ENCODE data around the gene CALCOCO2. TPM values are rescaled to one million over a fixed set of nuclear protein-coding genes. Genes with fewer than 3 reads are reported as not detected.
A peak's percentile ranks its signal among the peaks of the same experiment; 100 is the strongest.

Gene CALCOCO2
- total and polyA plus RNA-seq, 2 of the 13 experiments (the other 11 are each of a cell fraction or from before 2014, with no cell fraction given): 72.9 to 111 TPM

DNA sequence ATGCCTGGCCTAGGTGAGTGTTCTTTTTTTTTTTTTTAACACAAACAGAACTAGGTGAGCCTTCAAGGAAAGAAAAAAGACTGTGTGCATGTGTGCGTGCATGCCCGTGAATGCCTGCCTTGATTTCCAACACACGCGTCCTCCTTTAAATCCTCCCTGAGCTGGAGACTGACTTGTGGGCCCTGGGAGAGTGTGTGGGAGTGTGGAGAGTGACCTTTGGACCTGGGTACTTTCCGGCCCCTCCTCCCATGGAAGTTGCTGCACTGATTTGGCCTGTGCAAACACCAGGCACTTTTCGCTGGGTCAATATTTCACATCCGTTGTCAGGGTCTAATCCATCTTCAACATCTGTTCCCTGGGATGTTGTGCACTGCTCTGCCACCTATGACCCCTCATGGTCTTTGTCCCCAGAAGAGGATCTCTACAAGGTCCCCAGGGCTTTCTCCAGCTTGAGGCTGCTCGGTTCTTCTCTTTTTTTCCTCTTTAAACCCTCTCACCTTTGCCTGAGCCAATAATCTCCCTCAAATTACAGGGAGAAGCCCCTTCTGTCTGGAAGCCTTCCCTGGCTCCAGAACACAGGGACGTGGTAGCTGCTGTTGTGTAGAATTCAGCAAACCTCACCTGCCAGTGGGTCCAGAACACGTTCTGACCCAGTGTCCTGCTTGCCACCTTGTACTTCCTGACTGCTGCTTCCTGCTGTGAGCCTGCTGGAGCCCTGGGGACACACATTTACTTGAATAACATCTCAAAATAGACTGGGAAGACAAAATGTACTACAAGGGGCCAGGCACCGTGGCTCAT, 40.9 kb downstream of the CALCOCO2 start (continued):
- TF ChIP-seq, protein P1, sequence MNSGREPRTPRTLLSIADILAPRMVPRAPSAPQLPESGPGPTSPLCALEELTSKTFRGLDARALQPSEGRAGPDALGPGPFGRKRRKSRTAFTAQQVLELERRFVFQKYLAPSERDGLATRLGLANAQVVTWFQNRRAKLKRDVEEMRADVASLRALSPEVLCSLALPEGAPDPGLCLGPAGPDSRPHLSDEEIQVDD (CRISPR knock-in tag; IDR thresholded peaks at IDR 0.05; ENCODE audit: borderline replicate concordance): no peak
- TF ChIP-seq ZNF136 (CRISPR knock-in tag; IDR thresholded peaks at IDR 0.05; ENCODE audit: low read depth) (no peak; the same call in none of the 2 replicates), SIN3B (IDR thresholded peaks at IDR 0.05; ENCODE audit: low read length) (no peak), XRCC5 (optimal IDR thresholded peaks at IDR 0.05; ENCODE audit: low read length) (peak; percentile 97), SAFB2 (CRISPR knock-in tag; IDR thresholded peaks at IDR 0.05; ENCODE audit: borderline replicate concordance, low read depth) (peak; percentile 97), REL (CRISPR knock-in tag; conservative IDR thresholded peaks at IDR 0.05) (peak; percentile 77), ZFYVE20 (CRISPR knock-in tag; IDR thresholded peaks at IDR 0.05; ENCODE audit: borderline replicate concordance, low read depth) (peak; percentile 72; the same call in 1 of the 2 replicates), ZNF205 (CRISPR knock-in tag; IDR thresholded peaks at IDR 0.05) (peak; percentile 94; the same call in 1 of the 2 replicates), PLSCR1 (CRISPR knock-in tag; IDR thresholded peaks at IDR 0.05; ENCODE audit: borderline replicate concordance) (no peak), NR3C1 (CRISPR knock-in tag; IDR thresholded peaks at IDR 0.05) (no peak), CBX1 (IDR thresholded peaks at IDR 0.05; ENCODE audit: low read depth) (peak; percentile 95), DDIT3 (CRISPR knock-in tag; IDR thresholded peaks at IDR 0.05) (no peak), MAFF (IDR thresholded peaks at IDR 0.05; ENCODE audit: low read depth, low read length) (peak; percentile 32; the same call in 1 of the 2 replicates), RORA (CRISPR knock-in tag; IDR thresholded peaks at IDR 0.05) (no peak), NRL (CRISPR knock-in tag; IDR thresholded peaks at IDR 0.05; ENCODE audit: borderline replicate concordance) (no peak), SNRNP70 (IDR thresholded peaks at IDR 0.05; ENCODE audit: low read depth, low read length) (no peak), RBM22 (optimal IDR thresholded peaks at IDR 0.05; ENCODE audit: low read length) (peak; percentile 43), ZNF20 (CRISPR knock-in tag; IDR thresholded peaks at IDR 0.05) (no peak), KAT7 (CRISPR knock-in tag; IDR thresholded peaks at IDR 0.05; ENCODE audit: borderline replicate concordance) (peak; percentile 77; the same call in 1 of the 2 replicates), ZNF766 (CRISPR knock-in tag; IDR thresholded peaks at IDR 0.05; ENCODE audit: borderline replicate concordance) (no peak), LCORL (IDR thresholded peaks at IDR 0.05) (peak; percentile 57; the same call in 1 of the 2 replicates), LCORL (CRISPR knock-in tag; IDR thresholded peaks at IDR 0.05) (peak; percentile 99), TFAP4 (IDR thresholded peaks at IDR 0.05; ENCODE audit: borderline replicate concordance, low read depth) (peak; percentile 97), GTF3A (CRISPR knock-in tag; conservative IDR thresholded peaks at IDR 0.05) (0 out of 2 replicates have a peak, but pooled peaks have one; percentile 26)
- TF ChIP-seq, protein P2, sequence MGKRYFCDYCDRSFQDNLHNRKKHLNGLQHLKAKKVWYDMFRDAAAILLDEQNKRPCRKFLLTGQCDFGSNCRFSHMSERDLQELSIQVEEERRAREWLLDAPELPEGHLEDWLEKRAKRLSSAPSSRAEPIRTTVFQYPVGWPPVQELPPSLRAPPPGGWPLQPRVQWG (CRISPR knock-in tag; IDR thresholded peaks at IDR 0.05; ENCODE audit: borderline replicate concordance, low read depth): no peak
- TF ChIP-seq, protein P3, sequence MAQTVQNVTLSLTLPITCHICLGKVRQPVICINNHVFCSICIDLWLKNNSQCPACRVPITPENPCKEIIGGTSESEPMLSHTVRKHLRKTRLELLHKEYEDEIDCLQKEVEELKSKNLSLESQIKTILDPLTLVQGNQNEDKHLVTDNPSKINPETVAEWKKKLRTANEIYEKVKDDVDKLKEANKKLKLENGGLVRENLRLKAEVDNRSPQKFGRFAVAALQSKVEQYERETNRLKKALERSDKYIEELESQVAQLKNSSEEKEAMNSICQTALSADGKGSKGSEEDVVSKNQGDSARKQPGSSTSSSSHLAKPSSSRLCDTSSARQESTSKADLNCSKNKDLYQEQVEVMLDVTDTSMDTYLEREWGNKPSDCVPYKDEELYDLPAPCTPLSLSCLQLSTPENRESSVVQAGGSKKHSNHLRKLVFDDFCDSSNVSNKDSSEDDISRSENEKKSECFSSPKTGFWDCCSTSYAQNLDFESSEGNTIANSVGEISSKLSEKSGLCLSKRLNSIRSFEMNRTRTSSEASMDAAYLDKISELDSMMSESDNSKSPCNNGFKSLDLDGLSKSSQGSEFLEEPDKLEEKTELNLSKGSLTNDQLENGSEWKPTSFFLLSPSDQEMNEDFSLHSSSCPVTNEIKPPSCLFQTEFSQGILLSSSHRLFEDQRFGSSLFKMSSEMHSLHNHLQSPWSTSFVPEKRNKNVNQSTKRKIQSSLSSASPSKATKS (CRISPR knock-in tag; IDR thresholded peaks at IDR 0.05): no peak
